HG02938 (cell line): ENCODE measurements around the gene EIF4E2.

ENCODE experiments used
- ATAC-seq: cut with Tn5 transposase; IDR thresholded peaks from one replicate; pipeline ENCODE4 v1.9.1; 2021; ENCODE audit warnings: mild to moderate bottlenecking, moderate library complexity; ENCODE audit not compliant: unreplicated experiment

Gene EIF4E2

GRCh38 chr2:232593982-232594381 is 43.5 kb downstream of the EIF4E2 start:
- no peak for ATAC-seq

- no peak for ATAC-seq
Observed at GRCh38 chr2:232597362-232598079, 47.0 kb downstream of the EIF4E2 start.

GRCh38 chr2:232598293-232598692 is 47.8 kb downstream of the EIF4E2 start:
- ATAC-seq, result no peak

- ATAC-seq, result no peak
Observed at GRCh38 chr2:232600053-232600773, 49.7 kb downstream of the EIF4E2 start.

GRCh38 chr2:232603283-232603682 is 52.8 kb downstream of the EIF4E2 start:
- ATAC-seq, result no peak

- no peak for ATAC-seq
Observed at GRCh38 chr2:232604535-232604934, 54.0 kb downstream of the EIF4E2 start.

GRCh38 chr2:232607011-232607410 is 56.5 kb downstream of the EIF4E2 start:
- ATAC-seq, result no peak

GRCh38 chr2:232609607-232610006 is 59.1 kb downstream of the EIF4E2 start:
- no peak for ATAC-seq

- no peak for ATAC-seq
Observed at GRCh38 chr2:232610081-232610480, 59.6 kb downstream of the EIF4E2 start.

GRCh38 chr2:232611061-232611460 is 60.6 kb downstream of the EIF4E2 start:
- ATAC-seq, result no peak

GRCh38 chr2:232611559-232612218 is 61.2 kb downstream of the EIF4E2 start:
- ATAC-seq, result no peak

GRCh38 chr2:232613538-232614134 is 63.1 kb downstream of the EIF4E2 start:
- ATAC-seq, result no peak

- ATAC-seq, result no peak
Observed at GRCh38 chr2:232615339-232615738, 64.8 kb downstream of the EIF4E2 start.
